Activated CD4-positive, alpha-beta memory T cell treated with anti-CD3 and anti-CD28 coated beads, Interleukin-2, amount 10 ng/mL, durations not matched to agents 7 days and 5 days (primary cell): ENCODE data around the gene SYTL2. TPM values are rescaled to one million over a fixed set of nuclear protein-coding genes. Genes with fewer than 3 reads are reported as not detected.

Experiments used
- CTCF ChIA-PET: fragments of 350-600 bp; sonication (Branson Sonifier 250); formaldehyde crosslinking; loops from one replicate; lab custom pipeline; 2021; ENCODE audit warnings: antibody characterized with exemption, inconsistent platforms; lab: Charles Lee
- POLR2A ChIA-PET: fragments of 350-600 bp; sonication (Branson Sonifier 250); formaldehyde crosslinking; loops from one replicate; lab custom pipeline; 2021; ENCODE audit warnings: antibody characterized with exemption; lab: Charles Lee
- DNase-seq: peaks from one replicate; pipeline ENCODE4 v3.0.0-alpha.2; 2020
- H3K27ac Mint-ChIP-seq: one replicate; pipeline ENCODE4 v1.8.0; 2021; ENCODE audit warnings: mild to moderate bottlenecking, mixed read lengths
- H3K27me3 Mint-ChIP-seq: one replicate; pipeline ENCODE4 v1.8.0; 2021; ENCODE audit warnings: mixed read lengths
- H3K36me3 Mint-ChIP-seq: one replicate; pipeline ENCODE4 v1.8.0; 2021; ENCODE audit warnings: low read depth, mixed read lengths
- H3K4me1 Mint-ChIP-seq: one replicate; pipeline ENCODE4 v1.8.0; 2021; ENCODE audit warnings: mixed read lengths
- H3K4me3 Mint-ChIP-seq: one replicate; pipeline ENCODE4 v1.8.0; 2021; ENCODE audit warnings: mild to moderate bottlenecking, mixed read lengths
- H3K9me3 Mint-ChIP-seq: one replicate; pipeline ENCODE4 v1.8.0; 2021; ENCODE audit warnings: mixed read lengths
- total RNA-seq, 2 experiments: library from RNA; stranded (reverse); gene quantifications; one replicate each; pipeline ENCODE4 v1.2.3, GENCODE V29; 2021

The SYTL2 gene
- total RNA-seq, 2 experiments from 2014 or later = 93.0 to 99.2 TPM

GRCh38 chr11:85767246-85767945, 43.5 kb downstream of the SYTL2 start:
- POLR2A ChIA-PET = interaction anchor here (0.7 kb wide), 1 partner anchor 11 kb away, joined by 3 read pairs; no protein-coding TSS in a partner anchor
- Mint-ChIP-seq H3K4me3 (no peak overlapping the region), H3K27ac (no peak overlapping the region), H3K27me3 (no peaks in the 10 kb centered on the region), H3K4me1 (peaks cover 39% of the 10 kb centered on the region), H3K36me3 (peaks cover 47% of the 10 kb centered on the region), H3K9me3 (no peaks in the 10 kb centered on the region)
- no peak for DNase-seq
- CTCF ChIA-PET = no interaction called here

GRCh38 chr11:85766721-85767161, 44.2 kb downstream of the SYTL2 start:
- DNase-seq = no peak
- Mint-ChIP-seq H3K4me3 (no peak overlapping the region), H3K36me3 (peaks cover 54% of the 10 kb centered on the region), H3K27ac (no peak overlapping the region), H3K4me1 (peaks cover 40% of the 10 kb centered on the region), H3K27me3 (no peaks in the 10 kb centered on the region), H3K9me3 (no peaks in the 10 kb centered on the region)
- POLR2A ChIA-PET = no interaction called here
- CTCF ChIA-PET = no interaction called here

- no peak overlapping the region for H3K27ac Mint-ChIP-seq
- POLR2A ChIA-PET = no interaction called here
- CTCF ChIA-PET = interaction anchor here (1.2 kb wide), 1 partner anchor 10 kb away, joined by 3 read pairs; no protein-coding TSS in a partner anchor
- H3K27me3 Mint-ChIP-seq = no peaks in the 10 kb centered on the region
- DNase-seq = no peak
- peaks cover 38% of the 10 kb centered on the region for H3K4me1 Mint-ChIP-seq
- no peak overlapping the region for H3K4me3 Mint-ChIP-seq
- peaks cover 60% of the 10 kb centered on the region for H3K36me3 Mint-ChIP-seq
- H3K9me3 Mint-ChIP-seq = no peaks in the 10 kb centered on the region
Measured at GRCh38 chr11:85764796-85765195, 46.1 kb downstream of the SYTL2 start.

- Mint-ChIP-seq H3K36me3 (peaks cover 64% of the 10 kb centered on the region), H3K27me3 (no peaks in the 10 kb centered on the region), H3K27ac (no peak overlapping the region), H3K9me3 (no peaks in the 10 kb centered on the region), H3K4me3 (no peak overlapping the region), H3K4me1 (peaks cover 44% of the 10 kb centered on the region)
- ChIA-PET CTCF (no interaction called here), POLR2A (interaction anchor here (0.6 kb wide), 1 partner anchor 64 kb away, joined by 3 read pairs; no protein-coding TSS in a partner anchor)
- no peak for DNase-seq
Measured at GRCh38 chr11:85762226-85762625, 48.7 kb downstream of the SYTL2 start.

GRCh38 chr11:85759915-85760314, 51.0 kb downstream of the SYTL2 start:
- peaks cover 55% of the 10 kb centered on the region for H3K4me1 Mint-ChIP-seq
- POLR2A ChIA-PET = interaction anchor here (1.3 kb wide), 1 partner anchor 95 kb away, joined by 4 read pairs; the partner anchor contains the start of gene CCDC83
- peaks cover 69% of the 10 kb centered on the region for H3K36me3 Mint-ChIP-seq
- no peak for DNase-seq
- no peaks in the 10 kb centered on the region for H3K27me3 Mint-ChIP-seq
- no peak overlapping the region for H3K27ac Mint-ChIP-seq
- CTCF ChIA-PET = interaction anchor here (1.4 kb wide), 1 partner anchor 94 kb away, joined by 3 read pairs; no protein-coding TSS in a partner anchor
- H3K4me3 Mint-ChIP-seq = no peak overlapping the region
- H3K9me3 Mint-ChIP-seq = no peaks in the 10 kb centered on the region

- H3K27me3 Mint-ChIP-seq = no peaks in the 10 kb centered on the region
- POLR2A ChIA-PET = interaction anchor here (1.3 kb wide), 1 partner anchor 96 kb away, joined by 4 read pairs; the partner anchor contains the start of gene CCDC83
- no peaks in the 10 kb centered on the region for H3K9me3 Mint-ChIP-seq
Measured at GRCh38 chr11:85758480-85759039, 52.4 kb downstream of the SYTL2 start.

GRCh38 chr11:85758026-85758425, 52.9 kb downstream of the SYTL2 start:
- Mint-ChIP-seq H3K27ac (no peak overlapping the region), H3K4me1 (peaks cover 71% of the 10 kb centered on the region), H3K27me3 (no peaks in the 10 kb centered on the region), H3K9me3 (no peaks in the 10 kb centered on the region), H3K36me3 (peaks cover 73% of the 10 kb centered on the region), H3K4me3 (no peak overlapping the region)
- CTCF ChIA-PET = no interaction called here
- DNase-seq = no peak
- POLR2A ChIA-PET = no interaction called here

More at GRCh38 chr11:85758480-85759039, 52.4 kb downstream of the SYTL2 start:
- DNase-seq = no peak
- Mint-ChIP-seq H3K27ac (no peak overlapping the region), H3K4me3 (no peak overlapping the region), H3K36me3 (peaks cover 72% of the 10 kb centered on the region), H3K4me1 (peaks cover 65% of the 10 kb centered on the region)
- CTCF ChIA-PET = interaction anchor here (1.4 kb wide), 1 partner anchor 96 kb away, joined by 3 read pairs; no protein-coding TSS in a partner anchor

- ChIA-PET POLR2A (interaction anchor here (0.8 to 2.3 kb wide), 4 partner anchors 18 to 109 kb away, joined by 3 to 7 read pairs (median 4); partner anchors contain the start of gene TMEM126A), CTCF (interaction anchor here (1.1 to 1.6 kb wide), 2 partner anchors 17 to 53 kb away, joined by 3 read pairs; no protein-coding TSS in a partner anchor)
- Mint-ChIP-seq H3K9me3 (no peaks in the 10 kb centered on the region), H3K27me3 (no peaks in the 10 kb centered on the region), H3K4me3 (no peak overlapping the region), H3K36me3 (peaks cover 71% of the 10 kb centered on the region), H3K27ac (peak overlapping the region; percentile 66), H3K4me1 (peaks cover 80% of the 10 kb centered on the region)
- DNase-seq = peak; percentile 26
Measured at GRCh38 chr11:85756401-85757200, 54.3 kb downstream of the SYTL2 start.

GRCh38 chr11:85755701-85756100, 55.2 kb downstream of the SYTL2 start:
- H3K4me1 Mint-ChIP-seq = peaks cover 89% of the 10 kb centered on the region
- no peak overlapping the region for H3K4me3 Mint-ChIP-seq
- DNase-seq = no peak
- H3K27ac Mint-ChIP-seq = peak overlapping the region; percentile 66
- ChIA-PET CTCF (interaction anchor here (1.6 kb wide), 1 partner anchor 54 kb away, joined by 3 read pairs; no protein-coding TSS in a partner anchor), POLR2A (interaction anchor here (1.0 to 2.3 kb wide), 5 partner anchors 18 to 108 kb away, joined by 3 to 7 read pairs (median 4); partner anchors contain the start of genes CCDC83 and TMEM126A)
- H3K9me3 Mint-ChIP-seq = no peaks in the 10 kb centered on the region
- peaks cover 72% of the 10 kb centered on the region for H3K36me3 Mint-ChIP-seq
- H3K27me3 Mint-ChIP-seq = no peaks in the 10 kb centered on the region

GRCh38 chr11:85755285-85755684, 55.7 kb downstream of the SYTL2 start:
- peaks cover 74% of the 10 kb centered on the region for H3K36me3 Mint-ChIP-seq
- POLR2A ChIA-PET = interaction anchor here (1.0 to 2.3 kb wide), 5 partner anchors 19 to 107 kb away, joined by 3 to 7 read pairs (median 4); partner anchors contain the start of genes CCDC83 and TMEM126A
- peaks cover 91% of the 10 kb centered on the region for H3K4me1 Mint-ChIP-seq
- H3K9me3 Mint-ChIP-seq = no peaks in the 10 kb centered on the region
- CTCF ChIA-PET = interaction anchor here (1.6 kb wide), 1 partner anchor 54 kb away, joined by 3 read pairs; no protein-coding TSS in a partner anchor
- H3K4me3 Mint-ChIP-seq = no peak overlapping the region
- no peaks in the 10 kb centered on the region for H3K27me3 Mint-ChIP-seq
- no peak for DNase-seq
- H3K27ac Mint-ChIP-seq = peak overlapping the region; percentile 66

- peak overlapping the region; percentile 94 for H3K27ac Mint-ChIP-seq
- no peaks in the 10 kb centered on the region for H3K27me3 Mint-ChIP-seq
- ChIA-PET CTCF (interaction anchor here (0.7 to 2.9 kb wide), 5 partner anchors 45 to 541 kb away, joined by 3 to 13 read pairs (median 5); partner anchors contain the start of gene CCDC83), POLR2A (interaction anchor here (0.8 to 3.5 kb wide), 17 partner anchors 8 to 125 kb away, joined by 3 to 34 read pairs (median 4); partner anchors contain the start of genes CCDC83, CREBZF and TMEM126B)
- H3K4me1 Mint-ChIP-seq = peaks cover 96% of the 10 kb centered on the region
- peak overlapping the region; percentile 58 for H3K4me3 Mint-ChIP-seq
- H3K9me3 Mint-ChIP-seq = no peaks in the 10 kb centered on the region
- DNase-seq = peak; percentile 94
- H3K36me3 Mint-ChIP-seq = peaks cover 76% of the 10 kb centered on the region
Measured at GRCh38 chr11:85752890-85753581, 57.9 kb downstream of the SYTL2 start.
